H9 (cell line): Measurements from ENCODE around the gene XXYLT1. TPM values are rescaled to one million over a fixed set of nuclear protein-coding genes. Genes with fewer than 3 reads are reported as not detected.

Experiments
- DNase-seq: peaks from one replicate; pipeline ENCODE4 v3.0.0-alpha.2; 2017
- H2AFZ ChIP-seq: one replicate; pipeline ENCODE4 v1.6.1; 2013; ENCODE audit warnings: mild to moderate bottlenecking, low read length, control low read depth, moderate library complexity
- H2AK5ac ChIP-seq: 2 replicates; pipeline ENCODE4 v1.6.1; 2013; ENCODE audit warnings: low read length, control low read depth, mixed read lengths; ENCODE audit not compliant: insufficient read length
- H2BK120ac ChIP-seq: one replicate; pipeline ENCODE4 v1.6.1; 2013; ENCODE audit warnings: low read depth, mild to moderate bottlenecking, low read length, control low read depth, inconsistent platforms; ENCODE audit not compliant: poor library complexity, severe bottlenecking
- H2BK12ac ChIP-seq: 2 replicates; pipeline ENCODE4 v1.6.1; 2013; ENCODE audit warnings: low read length, control low read depth, mixed read lengths, low read depth; ENCODE audit not compliant: insufficient read length
- H2BK15ac ChIP-seq: 2 replicates; pipeline ENCODE4 v1.6.1; 2013; ENCODE audit warnings: low read depth, low read length, control low read depth
- H2BK20ac ChIP-seq: one replicate; pipeline ENCODE4 v1.6.1; 2013; ENCODE audit warnings: low read depth, mild to moderate bottlenecking, low read length, control low read depth, inconsistent platforms; ENCODE audit not compliant: poor library complexity, severe bottlenecking
- H2BK5ac ChIP-seq: 2 replicates; pipeline ENCODE4 v1.6.1; 2013; ENCODE audit warnings: low read length, control low read depth, mixed read lengths; ENCODE audit not compliant: insufficient read length
- H3K14ac ChIP-seq: 2 replicates; pipeline ENCODE4 v1.6.1; 2013; ENCODE audit warnings: low read length, control low read depth; ENCODE audit not compliant: insufficient read depth
- H3K18ac ChIP-seq: 2 replicates; pipeline ENCODE4 v1.6.1; 2013; ENCODE audit warnings: low read depth, mild to moderate bottlenecking, mixed read lengths, low read length, control low read depth; ENCODE audit not compliant: insufficient read length
- H3K23ac ChIP-seq: 2 replicates; pipeline ENCODE4 v1.6.1; 2013; ENCODE audit warnings: low read length, control low read depth, mixed read lengths, low read depth; ENCODE audit not compliant: insufficient read length
- H3K23me2 ChIP-seq: 2 replicates; pipeline ENCODE4 v1.6.1; 2013; ENCODE audit warnings: low read depth, mild to moderate bottlenecking, mixed read lengths, low read length, control low read depth; ENCODE audit not compliant: insufficient read length, poor library complexity, severe bottlenecking
- H3K27ac ChIP-seq: 2 replicates; pipeline ENCODE4 v1.5.1; 2013; ENCODE audit warnings: low read length, control low read depth, mixed read lengths, low read depth; ENCODE audit not compliant: insufficient read length
- H3K27me3 ChIP-seq: 2 replicates; pipeline ENCODE4 v1.6.1; 2013; ENCODE audit warnings: low read length, control low read depth, inconsistent platforms; ENCODE audit not compliant: insufficient read depth
- H3K4ac ChIP-seq: 2 replicates; pipeline ENCODE4 v1.6.1; 2013; ENCODE audit warnings: low read depth, mild to moderate bottlenecking, control low read depth, inconsistent platforms, low read length, moderate library complexity
- H3K4me1 ChIP-seq: 2 replicates; pipeline ENCODE4 v1.6.1; 2013; ENCODE audit warnings: low read length, control low read depth, inconsistent platforms; ENCODE audit not compliant: insufficient read depth
- H3K4me2 ChIP-seq: 2 replicates; pipeline ENCODE4 v1.6.1; 2013; ENCODE audit warnings: low read length, control low read depth, mixed read lengths; ENCODE audit not compliant: insufficient read length, insufficient read depth
- H3K56ac ChIP-seq: 2 replicates; pipeline ENCODE4 v1.6.1; 2013; ENCODE audit warnings: low read depth, mild to moderate bottlenecking, mixed read lengths, low read length, control low read depth; ENCODE audit not compliant: insufficient read length
- H3K79me1 ChIP-seq: 2 replicates; pipeline ENCODE4 v1.6.1; 2013; ENCODE audit warnings: low read depth, mild to moderate bottlenecking, moderate library complexity, low read length, control low read depth, inconsistent platforms; ENCODE audit not compliant: insufficient read depth, poor library complexity, severe bottlenecking
- H3K79me2 ChIP-seq: 2 replicates; pipeline ENCODE4 v1.6.1; 2013; ENCODE audit warnings: low read length, control low read depth, inconsistent platforms; ENCODE audit not compliant: insufficient read depth
- H3K9ac ChIP-seq: 2 replicates; pipeline ENCODE4 v1.6.1; 2013; ENCODE audit warnings: low read length, control low read depth, mixed read lengths; ENCODE audit not compliant: insufficient read length; ENCODE audit errors: extremely low read depth
- H3K9me3 ChIP-seq: one replicate; pipeline ENCODE4 v1.6.1; 2013; ENCODE audit warnings: low read depth, low read length, inconsistent platforms; ENCODE audit not compliant: control insufficient read depth
- H3T11ph ChIP-seq: one replicate; pipeline ENCODE4 v1.6.1; 2013; ENCODE audit warnings: mild to moderate bottlenecking, low read length, control low read depth, inconsistent platforms
- H4K20me1 ChIP-seq: one replicate; pipeline ENCODE4 v1.6.1; 2013; ENCODE audit not compliant: control insufficient read depth, insufficient read length, insufficient read depth
- H4K5ac ChIP-seq: 2 replicates; pipeline ENCODE4 v1.6.1; 2013; ENCODE audit warnings: low read depth, mild to moderate bottlenecking, mixed read lengths, low read length, control low read depth; ENCODE audit not compliant: insufficient read length
- H4K8ac ChIP-seq: replicated peaks from 2 replicates; pipeline ENCODE4 v1.6.1; 2013; ENCODE audit warnings: low read length, control low read depth, mixed read lengths, low read depth; ENCODE audit not compliant: insufficient read length
- H4K91ac ChIP-seq: 2 replicates; pipeline ENCODE4 v1.6.1; 2013; ENCODE audit warnings: low read depth, mild to moderate bottlenecking, moderate library complexity, mixed read lengths, low read length, control low read depth; ENCODE audit not compliant: insufficient read length
- H3K27ac Mint-ChIP-seq, 3 experiments: 2 replicates in 2 of 3; 3 replicates in 1 of 3; pipeline ENCODE4 v1.8.0; 2020 to 2021; ENCODE audit warnings: mixed read lengths in 3 of 3, mild to moderate bottlenecking in 1 of 3, moderate library complexity in 1 of 3
- H3K27me3 Mint-ChIP-seq: 2 replicates; pipeline ENCODE4 v1.8.0; 2021; ENCODE audit warnings: low read depth, mild to moderate bottlenecking, moderate library complexity, mixed read lengths
- H3K36me3 Mint-ChIP-seq, 3 experiments: 2 replicates in 2 of 3; 3 replicates in 1 of 3; pipeline ENCODE4 v1.8.0; 2020 to 2021; ENCODE audit warnings: low read depth in 3 of 3, mixed read lengths in 3 of 3; ENCODE audit not compliant: insufficient read depth in 1 of 3
- H3K4me1 Mint-ChIP-seq, 2 experiments: 2 replicates each; pipeline ENCODE4 v1.8.0; 2020; ENCODE audit warnings: mixed read lengths in 2 of 2
- H3K4me3 Mint-ChIP-seq, 2 experiments: 2 replicates in 1 of 2; 3 replicates in 1 of 2; pipeline ENCODE4 v1.8.0; 2020 to 2021; ENCODE audit warnings: mild to moderate bottlenecking in 2 of 2, mixed read lengths in 2 of 2, moderate library complexity in 1 of 2
- H3K9me3 Mint-ChIP-seq, 2 experiments: 2 replicates in 1 of 2; 3 replicates in 1 of 2; pipeline ENCODE4 v1.8.0; 2020; ENCODE audit warnings: mild to moderate bottlenecking in 2 of 2, mixed read lengths in 2 of 2, moderate library complexity in 1 of 2
- WGBS: extraction: QIAGEN DNeasy Blood & Tissue Kit; methylation state at CpG from one replicate; pipeline ENCODE4 v1.1.7; 2013; ENCODE audit warnings: missing lambda C conversion rate, low lambda C conversion rate, mixed read lengths; ENCODE audit not compliant: insufficient read length; ENCODE audit errors: extremely low coverage; 5-methylcytosine and 5-hydroxymethylcytosine counted together
- total RNA-seq: library from RNA; stranded (reverse); gene quantifications from 2 replicates; pipeline ENCODE4 v1.2.1, GENCODE V29; 2021
- TF ChIP-seq, protein P1 (sequence below): fragments of 200-600 bp; sonication (generic); conservative IDR thresholded peaks from 3 replicates; pipeline ENCODE4 v1.8.0; 2021; ENCODE audit warnings: antibody characterized with exemption, mild to moderate bottlenecking

XXYLT1 gene
- total RNA-seq, 1 experiment from 2014 or later: 22.7 TPM

- Histone ChIP-seq H4K91ac (no peak overlapping the region), H4K20me1 (peaks cover 2% of the 10 kb centered on the region), H2BK120ac (no peak overlapping the region), H2BK20ac (no peak overlapping the region), H3K4ac (no peak overlapping the region), H2BK5ac (no peak overlapping the region), H2BK15ac (no peak overlapping the region), H3K9me3 (no peaks in the 10 kb centered on the region), H3K9ac (no peak overlapping the region), H3K18ac (no peak overlapping the region), H2AFZ (no peak overlapping the region), H3K27ac (no peak overlapping the region), H3K23ac (no peak overlapping the region), H3K79me2 (0 out of 2 replicates have a peak, but pooled peaks cover 5% of the 10 kb centered on the region), H3T11ph (no peak overlapping the region), H3K4me1 (peaks cover 2% of the 10 kb centered on the region; the same call in 1 of the 2 replicates), H3K23me2 (no peaks in the 10 kb centered on the region), H4K8ac (no peak overlapping the region), H3K27me3 (no peaks in the 10 kb centered on the region), H2AK5ac (no peak overlapping the region), H3K79me1 (no peaks in the 10 kb centered on the region), H2BK12ac (no peak overlapping the region), H3K14ac (no peak overlapping the region), H3K56ac (no peak overlapping the region), H3K4me2 (no peak overlapping the region), H4K5ac (no peak overlapping the region)
- DNase-seq: no peak
- TF ChIP-seq, protein P1, sequence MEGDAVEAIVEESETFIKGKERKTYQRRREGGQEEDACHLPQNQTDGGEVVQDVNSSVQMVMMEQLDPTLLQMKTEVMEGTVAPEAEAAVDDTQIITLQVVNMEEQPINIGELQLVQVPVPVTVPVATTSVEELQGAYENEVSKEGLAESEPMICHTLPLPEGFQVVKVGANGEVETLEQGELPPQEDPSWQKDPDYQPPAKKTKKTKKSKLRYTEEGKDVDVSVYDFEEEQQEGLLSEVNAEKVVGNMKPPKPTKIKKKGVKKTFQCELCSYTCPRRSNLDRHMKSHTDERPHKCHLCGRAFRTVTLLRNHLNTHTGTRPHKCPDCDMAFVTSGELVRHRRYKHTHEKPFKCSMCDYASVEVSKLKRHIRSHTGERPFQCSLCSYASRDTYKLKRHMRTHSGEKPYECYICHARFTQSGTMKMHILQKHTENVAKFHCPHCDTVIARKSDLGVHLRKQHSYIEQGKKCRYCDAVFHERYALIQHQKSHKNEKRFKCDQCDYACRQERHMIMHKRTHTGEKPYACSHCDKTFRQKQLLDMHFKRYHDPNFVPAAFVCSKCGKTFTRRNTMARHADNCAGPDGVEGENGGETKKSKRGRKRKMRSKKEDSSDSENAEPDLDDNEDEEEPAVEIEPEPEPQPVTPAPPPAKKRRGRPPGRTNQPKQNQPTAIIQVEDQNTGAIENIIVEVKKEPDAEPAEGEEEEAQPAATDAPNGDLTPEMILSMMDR: no peak
- H3K27ac Mint-ChIP-seq: peak overlapping the region in 1 of 3 experiments; percentile 42; a peak in 1 of 7 replicates
- no peak overlapping the region for H3K4me3 Mint-ChIP-seq
- peaks cover 18 to 20% of the 10 kb centered on the region in 2 experiments for H3K4me1 Mint-ChIP-seq
- peaks cover 11 to 14% (median 13%) of the 10 kb centered on the region in 3 experiments for H3K36me3 Mint-ChIP-seq
- H3K9me3 Mint-ChIP-seq: no peaks in the 10 kb centered on the region
- no peaks in the 10 kb centered on the region; the same call in 1 of the 2 replicates for H3K27me3 Mint-ChIP-seq
- no CpG with 5 or more reads among the region's 9 CpGs for WGBS
Observed at GRCh38 chr3:195173657-195174056, 97.3 kb downstream of the XXYLT1 start.
